Erythroblast (primary cell): ENCODE data around the gene KIFC1.

Experiments
- GATA1 ChIP-seq: IDR thresholded peaks from 2 replicates; pipeline ENCODE4 v1.6.1; 2011; ENCODE audit warnings: low read depth, mild to moderate bottlenecking, control low read depth, low read length, moderate library complexity
- POLR2A ChIP-seq: IDR thresholded peaks from 2 replicates; pipeline ENCODE4 v1.6.1; 2011; ENCODE audit warnings: mild to moderate bottlenecking, low read length

DNA sequence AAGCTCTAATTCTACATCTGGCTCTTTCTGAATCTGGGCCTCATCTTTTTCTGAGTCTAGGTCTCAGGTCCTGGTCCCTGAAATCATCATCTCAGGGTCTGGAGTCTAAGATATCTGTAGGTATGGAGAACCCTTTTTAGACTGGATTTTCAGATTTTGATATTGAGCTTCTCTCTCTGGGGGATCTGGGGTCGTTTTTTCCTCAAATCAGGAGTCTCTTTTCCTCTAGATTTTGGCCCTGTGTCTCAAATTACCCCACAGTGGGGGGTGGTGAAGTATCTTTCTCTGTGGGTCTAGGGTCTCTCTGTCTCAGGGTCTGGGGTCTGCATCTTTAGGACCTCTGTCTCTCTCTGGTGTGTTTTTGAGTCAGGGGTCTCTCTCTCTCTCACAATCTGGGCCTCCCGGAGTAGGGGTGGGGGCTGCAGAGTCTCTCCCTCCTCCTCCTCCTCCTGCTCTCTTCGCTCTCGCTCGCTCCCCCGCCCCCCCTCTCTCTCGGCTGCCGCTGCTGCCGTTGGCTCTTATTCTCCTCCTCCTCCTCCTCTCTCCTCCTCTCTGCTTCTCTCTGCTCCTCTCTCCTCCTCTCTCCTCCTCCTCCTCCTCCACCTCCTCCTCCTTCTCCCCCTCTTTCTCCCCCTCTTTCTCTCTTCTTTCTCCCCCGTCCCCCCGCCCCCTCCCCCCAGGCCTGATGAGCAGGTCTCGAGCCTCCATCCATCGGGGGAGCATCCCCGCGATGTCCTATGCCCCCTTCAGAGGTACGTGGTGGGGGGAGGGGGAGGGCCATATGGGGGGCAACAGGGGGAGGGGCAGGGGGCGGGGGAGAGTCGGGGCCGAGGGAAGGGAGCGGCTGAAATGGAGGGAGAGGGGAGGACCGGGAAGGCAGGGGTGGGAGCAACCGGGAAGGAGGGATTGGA is 28.2 kb downstream of the KIFC1 start, which contains the start of gene SYNGAP1:
- peak; percentile 21 for TF ChIP-seq POLR2A
- TF ChIP-seq GATA1 = no peak
